Neural crest cell (in vitro differentiated cells): Measurements from ENCODE around the gene INTS1. TPM values are rescaled to one million over a fixed set of nuclear protein-coding genes. Genes with fewer than 3 reads are reported as not detected.

ENCODE experiments used
- DNase-seq: peaks from one replicate; pipeline ENCODE4 v3.0.0; 2021; ENCODE audit warnings: low read depth, mixed read lengths, low spot score
- H3K27ac Mint-ChIP-seq: one replicate; pipeline ENCODE4 v1.8.0; 2021; ENCODE audit warnings: mild to moderate bottlenecking, mixed read lengths; ENCODE audit not compliant: unreplicated experiment
- H3K27me3 Mint-ChIP-seq: 2 replicates; pipeline ENCODE4 v1.8.0; 2021; ENCODE audit warnings: low read depth, mild to moderate bottlenecking, mixed read lengths
- H3K36me3 Mint-ChIP-seq: 2 replicates; pipeline ENCODE4 v1.8.0; 2021; ENCODE audit warnings: low read depth, mild to moderate bottlenecking, mixed read lengths
- H3K4me1 Mint-ChIP-seq: 2 replicates; pipeline ENCODE4 v1.8.0; 2021; ENCODE audit warnings: mixed read lengths
- H3K4me3 Mint-ChIP-seq: one replicate; pipeline ENCODE4 v1.8.0; 2021; ENCODE audit warnings: mild to moderate bottlenecking, mixed read lengths
- H3K9me3 Mint-ChIP-seq: 2 replicates; pipeline ENCODE4 v1.8.0; 2021; ENCODE audit warnings: mixed read lengths
- CTCF ChIP-seq: fragments of 200-600 bp; sonication (generic); conservative IDR thresholded peaks from 2 replicates; pipeline ENCODE4 v1.5.0; 2021; ENCODE audit warnings: antibody characterized with exemption, mild to moderate bottlenecking
- total RNA-seq: library from RNA; stranded (reverse); gene quantifications from 2 replicates; pipeline ENCODE4 v1.2.1, GENCODE V29; 2021

Gene INTS1
- total RNA-seq, 1 donor from 2014 or later, result 134 TPM

- Mint-ChIP-seq H3K36me3 (no peaks in the 10 kb centered on the region), H3K4me1 (peaks cover 21% of the 10 kb centered on the region), H3K4me3 (peak overlapping the region; percentile 56), H3K27me3 (peaks cover 6% of the 10 kb centered on the region), H3K9me3 (no peaks in the 10 kb centered on the region), H3K27ac (no peak overlapping the region)
- no peak for TF ChIP-seq CTCF
- peak; percentile 99 for DNase-seq
These were observed 44.7 kb downstream of the INTS1 start for GRCh38 chr7:1459512-1459892.

- peak within 1 kb of the TSS; percentile 74 for H3K4me3 Mint-ChIP-seq
- no peaks in the 10 kb centered on the region for H3K9me3 Mint-ChIP-seq
- H3K36me3 Mint-ChIP-seq, result no peaks in the 10 kb centered on the region
- TF ChIP-seq CTCF, result no peak
- H3K27me3 Mint-ChIP-seq, result peaks cover 6% of the 10 kb centered on the region
- no peak for DNase-seq
- H3K4me1 Mint-ChIP-seq, result peaks cover 25% of the 10 kb centered on the region
- H3K27ac Mint-ChIP-seq, result peak within 1 kb of the TSS; percentile 50
These were observed 45.3 kb downstream of the INTS1 start, which contains the start of gene MICALL2 for GRCh38 chr7:1458683-1459511. TSS of gene MICALL2 (minus strand) at chr7:1459470. CDS start at chr7:1459326, 144 bp downstream.

GRCh38 chr7:1457949-1458682 lies 46.1 kb downstream of the INTS1 start:
- H3K9me3 Mint-ChIP-seq, result no peaks in the 10 kb centered on the region
- TF ChIP-seq CTCF, result no peak
- no peak for DNase-seq
- H3K27ac Mint-ChIP-seq, result peak overlapping the region; percentile 12
- H3K4me1 Mint-ChIP-seq, result peaks cover 31% of the 10 kb centered on the region
- no peaks in the 10 kb centered on the region for H3K36me3 Mint-ChIP-seq
- peak overlapping the region; percentile 74 for H3K4me3 Mint-ChIP-seq
- H3K27me3 Mint-ChIP-seq, result peaks cover 5% of the 10 kb centered on the region

GRCh38 chr7:1457059-1457948 lies 46.9 kb downstream of the INTS1 start:
- Mint-ChIP-seq H3K4me3 (peak overlapping the region; percentile 74), H3K27ac (no peak overlapping the region), H3K9me3 (no peaks in the 10 kb centered on the region), H3K36me3 (no peaks in the 10 kb centered on the region), H3K27me3 (peaks cover 2% of the 10 kb centered on the region), H3K4me1 (peaks cover 39% of the 10 kb centered on the region)
- TF ChIP-seq CTCF, result no peak
- no peak for DNase-seq

- no peak for DNase-seq
- Mint-ChIP-seq H3K4me1 (peaks cover 36% of the 10 kb centered on the region), H3K27ac (peak overlapping the region; percentile 50), H3K9me3 (no peaks in the 10 kb centered on the region), H3K36me3 (no peaks in the 10 kb centered on the region), H3K4me3 (peak overlapping the region; percentile 34), H3K27me3 (peaks cover 2% of the 10 kb centered on the region)
- TF ChIP-seq CTCF, result no peak
These were observed 48.2 kb downstream of the INTS1 start for GRCh38 chr7:1455955-1456354.
